Activated T-helper 2 cell treated with anti-CD3 and anti-CD28 coated beads, Interferon-gamma antibody, Interleukin-2, Interleukin-4, amounts not matched to agents 10 μg/mL and 5 μg/mL and 100 μg/mL, durations not matched to agents 14 hours and 24 hours and 36 hours (primary cell): Measurements from ENCODE around the gene MYBPC3. TPM values are rescaled to one million over a fixed set of nuclear protein-coding genes. Genes with fewer than 3 reads are reported as not detected.

Experiments used
- DNase-seq: peaks from one replicate; pipeline ENCODE4 v3.0.0; 2021; ENCODE audit warnings: low spot score
- H3K27ac Mint-ChIP-seq: one replicate; pipeline ENCODE4 v1.8.0; 2021; ENCODE audit warnings: mixed read lengths
- H3K27me3 Mint-ChIP-seq: one replicate; pipeline ENCODE4 v1.8.0; 2021; ENCODE audit warnings: low read depth, mixed read lengths
- H3K36me3 Mint-ChIP-seq: one replicate; pipeline ENCODE4 v1.8.0; 2021; ENCODE audit warnings: low read depth, mixed read lengths
- H3K4me1 Mint-ChIP-seq: one replicate; pipeline ENCODE4 v1.8.0; 2021; ENCODE audit warnings: low read depth, mixed read lengths
- H3K4me3 Mint-ChIP-seq: one replicate; pipeline ENCODE4 v1.8.0; 2021; ENCODE audit warnings: low read depth, mild to moderate bottlenecking, moderate library complexity, mixed read lengths
- H3K9me3 Mint-ChIP-seq: one replicate; pipeline ENCODE4 v1.8.0; 2021; ENCODE audit warnings: mixed read lengths
- intact Hi-C: fragments of 100-400 bp; cut with micrococcal nuclease; formaldehyde crosslinking; loops from one replicate; pipeline ENCODE4 v1.15.1; 2023
- total RNA-seq: library from RNA; stranded (reverse); gene quantifications from 2 replicates; pipeline ENCODE4 v1.2.3, GENCODE V29; 2022

MYBPC3 gene
- total RNA-seq, 1 donor from 2014 or later = not detected

GRCh38 chr11:47391711-47392432 is 39.4 kb upstream of the MYBPC3 start:
- H3K36me3 Mint-ChIP-seq = no peaks in the 10 kb centered on the region
- no peaks in the 10 kb centered on the region for H3K9me3 Mint-ChIP-seq
- no peak for DNase-seq
- intact Hi-C loops = no loop called here
- peaks cover 17% of the 10 kb centered on the region for H3K4me1 Mint-ChIP-seq
- no peak overlapping the region for H3K4me3 Mint-ChIP-seq
- peak overlapping the region; percentile 42 for H3K27ac Mint-ChIP-seq
- no peaks in the 10 kb centered on the region for H3K27me3 Mint-ChIP-seq

GRCh38 chr11:47391077-47391583 is 38.6 kb upstream of the MYBPC3 start:
- intact Hi-C loops = no loop called here
- Mint-ChIP-seq H3K9me3 (no peaks in the 10 kb centered on the region), H3K4me1 (peaks cover 17% of the 10 kb centered on the region), H3K4me3 (no peak overlapping the region), H3K27ac (no peak overlapping the region), H3K27me3 (no peaks in the 10 kb centered on the region), H3K36me3 (no peaks in the 10 kb centered on the region)
- no peak for DNase-seq

- Mint-ChIP-seq H3K4me3 (no peak overlapping the region), H3K9me3 (no peaks in the 10 kb centered on the region), H3K27ac (no peak overlapping the region), H3K36me3 (no peaks in the 10 kb centered on the region), H3K27me3 (no peaks in the 10 kb centered on the region), H3K4me1 (peaks cover 14% of the 10 kb centered on the region)
- no peak for DNase-seq
- intact Hi-C loops = no loop called here
These were observed 37.9 kb upstream of the MYBPC3 start for GRCh38 chr11:47390422-47390760.

GRCh38 chr11:47389577-47390421 is 37.3 kb upstream of the MYBPC3 start:
- H3K9me3 Mint-ChIP-seq = no peaks in the 10 kb centered on the region
- peaks cover 13% of the 10 kb centered on the region for H3K4me1 Mint-ChIP-seq
- DNase-seq = no peak
- H3K27ac Mint-ChIP-seq = no peak overlapping the region
- intact Hi-C loops = no loop called here
- no peak overlapping the region for H3K4me3 Mint-ChIP-seq
- H3K36me3 Mint-ChIP-seq = no peaks in the 10 kb centered on the region
- H3K27me3 Mint-ChIP-seq = no peaks in the 10 kb centered on the region

GRCh38 chr11:47388697-47389576 is 36.4 kb upstream of the MYBPC3 start:
- Mint-ChIP-seq H3K36me3 (no peaks in the 10 kb centered on the region), H3K4me1 (peaks cover 9% of the 10 kb centered on the region)

GRCh38 chr11:47387944-47388696 is 35.6 kb upstream of the MYBPC3 start:
- Mint-ChIP-seq H3K4me3 (no peak overlapping the region), H3K36me3 (no peaks in the 10 kb centered on the region), H3K9me3 (no peaks in the 10 kb centered on the region), H3K27me3 (no peaks in the 10 kb centered on the region), H3K27ac (no peak overlapping the region), H3K4me1 (peaks cover 9% of the 10 kb centered on the region)
- intact Hi-C loops = no loop called here
- no peak for DNase-seq

More at GRCh38 chr11:47388697-47389576, 36.4 kb upstream of the MYBPC3 start:
- Mint-ChIP-seq H3K27me3 (no peaks in the 10 kb centered on the region), H3K9me3 (no peaks in the 10 kb centered on the region), H3K4me3 (no peak overlapping the region), H3K27ac (no peak overlapping the region)
- DNase-seq = no peak
- intact Hi-C loops = no loop called here

GRCh38 chr11:47384498-47384897 is 32.0 kb upstream of the MYBPC3 start:
- Mint-ChIP-seq H3K36me3 (no peaks in the 10 kb centered on the region), H3K4me3 (no peak overlapping the region), H3K27me3 (no peaks in the 10 kb centered on the region), H3K27ac (no peak overlapping the region), H3K9me3 (no peaks in the 10 kb centered on the region), H3K4me1 (peaks cover 3% of the 10 kb centered on the region)
- DNase-seq = no peak
- intact Hi-C loops = no loop called here

GRCh38 chr11:47383071-47383470 is 30.6 kb upstream of the MYBPC3 start:
- DNase-seq = no peak
- intact Hi-C loops = no loop called here
- Mint-ChIP-seq H3K4me1 (peaks cover 2% of the 10 kb centered on the region), H3K4me3 (no peak overlapping the region), H3K36me3 (no peaks in the 10 kb centered on the region), H3K27ac (no peak overlapping the region), H3K27me3 (no peaks in the 10 kb centered on the region), H3K9me3 (no peaks in the 10 kb centered on the region)

- Mint-ChIP-seq H3K27me3 (no peaks in the 10 kb centered on the region), H3K4me1 (peaks cover 2% of the 10 kb centered on the region), H3K36me3 (no peaks in the 10 kb centered on the region), H3K9me3 (no peaks in the 10 kb centered on the region), H3K4me3 (no peak overlapping the region), H3K27ac (no peak overlapping the region)
- DNase-seq = no peak
- intact Hi-C loops = no loop called here
These were observed 27.6 kb upstream of the MYBPC3 start for GRCh38 chr11:47380078-47380477.

GRCh38 chr11:47379317-47379716 is 26.8 kb upstream of the MYBPC3 start:
- H3K27me3 Mint-ChIP-seq = no peaks in the 10 kb centered on the region
- no peaks in the 10 kb centered on the region for H3K36me3 Mint-ChIP-seq
- no peak for DNase-seq
- intact Hi-C loops = loop anchor here (10.0 kb wide), 1 partner anchor 475 kb away; no protein-coding TSS in a partner anchor
- H3K4me3 Mint-ChIP-seq = no peak overlapping the region
- H3K27ac Mint-ChIP-seq = no peak overlapping the region
- H3K4me1 Mint-ChIP-seq = peaks cover 5% of the 10 kb centered on the region
- no peaks in the 10 kb centered on the region for H3K9me3 Mint-ChIP-seq

GRCh38 chr11:47378836-47379170 is 26.3 kb upstream of the MYBPC3 start:
- intact Hi-C loops = loop anchor here (10.0 kb wide), 1 partner anchor 476 kb away; no protein-coding TSS in a partner anchor
- Mint-ChIP-seq H3K4me1 (peaks cover 9% of the 10 kb centered on the region), H3K36me3 (no peaks in the 10 kb centered on the region), H3K27ac (no peak overlapping the region), H3K4me3 (no peak overlapping the region), H3K27me3 (no peaks in the 10 kb centered on the region), H3K9me3 (no peaks in the 10 kb centered on the region)
- DNase-seq = no peak
